ENCODE measurements around the gene WDPCP. TPM values are rescaled to one million over a fixed set of nuclear protein-coding genes. Genes with fewer than 3 reads are reported as not detected.
"Not testable (repeated sequence)": the region's sequence is repeated elsewhere in the genome, so short reads cannot be mapped to it uniquely, and the experiment has no call there.

WDPCP gene
- polyA plus RNA-seq, 5 donors = 10.1 to 18.0 (median 15.4) TPM

- DNase-seq = no peak
These were observed 48.7 kb downstream of the WDPCP start for GRCh38 chr2:63539416-63540162.

GRCh38 chr2:63538390-63538789 is 49.9 kb downstream of the WDPCP start:
- DNase-seq = no peak

GRCh38 chr2:63537306-63537705 is 51.0 kb downstream of the WDPCP start:
- no peak for DNase-seq

GRCh38 chr2:63530704-63531279 is 57.5 kb downstream of the WDPCP start:
- no peak for DNase-seq

GRCh38 chr2:63525905-63526304 is 62.4 kb downstream of the WDPCP start:
- no peak for DNase-seq

GRCh38 chr2:63522950-63523349 is 65.3 kb downstream of the WDPCP start:
- no peak for DNase-seq

- no peak for DNase-seq
These were observed 67.5 kb downstream of the WDPCP start for GRCh38 chr2:63520793-63521192.

- no peak for DNase-seq
These were observed 73.5 kb downstream of the WDPCP start for GRCh38 chr2:63514781-63515180.

GRCh38 chr2:63514237-63514716 is 74.0 kb downstream of the WDPCP start:
- DNase-seq = no peak

- no peak for DNase-seq
These were observed 82.0 kb downstream of the WDPCP start for GRCh38 chr2:63506320-63506719.

GRCh38 chr2:63503818-63504217 is 84.5 kb downstream of the WDPCP start:
- no peak for DNase-seq

GRCh38 chr2:63500398-63500797 is 87.9 kb downstream of the WDPCP start:
- no peak for DNase-seq

- DNase-seq = no peak
These were observed 90.7 kb downstream of the WDPCP start for GRCh38 chr2:63497576-63497975.

- DNase-seq = no peak
These were observed 93.3 kb downstream of the WDPCP start for GRCh38 chr2:63494968-63495367.

GRCh38 chr2:63494100-63494499 is 94.2 kb downstream of the WDPCP start:
- DNase-seq = no peak

GRCh38 chr2:63488118-63488713 is 100.1 kb downstream of the WDPCP start:
- peak; percentile 28 for DNase-seq

GRCh38 chr2:63486861-63487290 is 101.4 kb downstream of the WDPCP start:
- DNase-seq = no peak

- DNase-seq = no peak
These were observed 103.4 kb downstream of the WDPCP start for GRCh38 chr2:63484901-63485300.

- DNase-seq = no peak
These were observed 103.8 kb downstream of the WDPCP start for GRCh38 chr2:63484481-63484880.

GRCh38 chr2:63477686-63478085 is 110.6 kb downstream of the WDPCP start:
- DNase-seq = no peak

GRCh38 chr2:63469313-63469712 is 119.0 kb downstream of the WDPCP start:
- DNase-seq = not testable (repeated sequence)

- no peak for DNase-seq
These were observed 122.6 kb downstream of the WDPCP start for GRCh38 chr2:63465633-63466032.

GRCh38 chr2:63463142-63463541 is 125.1 kb downstream of the WDPCP start:
- no peak for DNase-seq

Data from right lung (tissue), 5 donors.